Gastroesophageal sphincter (tissue), 3 donors: ENCODE data around the gene ELF1.
"Not testable (repeated sequence)": the region's sequence is repeated elsewhere in the genome, so short reads cannot be mapped to it uniquely, and the experiment has no call there.

ENCODE experiments used
- EP300 ChIP-seq: sonication (generic); formaldehyde crosslinking; IDR thresholded peaks from one replicate; pipeline ENCODE4 v1.6.1; 2017; ENCODE audit warnings: antibody characterized with exemption, mild to moderate bottlenecking
- POLR2A ChIP-seq, 2 donors: fragments of 450-650 bp; IDR thresholded peaks; one replicate each; pipeline ENCODE4 v1.6.1; 2017; ENCODE audit warnings: antibody characterized with exemption in 2 of 2, mild to moderate bottlenecking in 2 of 2, moderate library complexity in 1 of 2
- POLR2AphosphoS5 ChIP-seq: sonication (generic); formaldehyde crosslinking; IDR thresholded peaks from one replicate; pipeline ENCODE4 v1.6.1; 2017; ENCODE audit warnings: antibody characterized with exemption
- TF ChIP-seq, protein P1 (sequence below), 4 experiments: fragments of 200-600 bp in 2 of 4; fragments of 450-650 bp in 2 of 4; sonication (generic) in 1 of 4; IDR thresholded peaks; one replicate each; pipeline ENCODE4 v1.5.1; 2017 to 2019; ENCODE audit warnings: antibody characterized with exemption in 4 of 4, mild to moderate bottlenecking in 2 of 4, moderate library complexity in 2 of 4

DNA sequence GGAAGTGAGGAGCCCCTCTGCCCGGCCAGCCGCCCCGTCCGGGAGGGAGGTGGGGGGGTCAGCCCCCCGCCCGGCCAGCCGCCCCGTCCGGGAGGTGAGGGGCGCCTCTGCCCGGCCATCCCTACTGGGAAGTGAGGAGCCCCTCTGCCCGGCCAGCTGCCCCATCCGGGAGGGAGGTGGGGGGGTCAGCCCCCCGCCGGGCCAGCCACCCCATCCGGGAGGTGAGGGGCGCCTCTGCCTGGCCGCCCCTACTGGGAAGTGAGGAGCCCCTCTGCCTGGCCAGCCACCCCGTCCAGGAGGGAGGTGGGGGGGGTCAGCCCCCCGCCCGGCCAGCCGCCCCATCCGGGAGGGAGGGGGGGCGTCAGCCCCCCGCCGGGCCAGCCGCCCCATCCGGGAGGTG, 118.5 kb downstream of the ELF1 start:
- TF ChIP-seq, protein P1, sequence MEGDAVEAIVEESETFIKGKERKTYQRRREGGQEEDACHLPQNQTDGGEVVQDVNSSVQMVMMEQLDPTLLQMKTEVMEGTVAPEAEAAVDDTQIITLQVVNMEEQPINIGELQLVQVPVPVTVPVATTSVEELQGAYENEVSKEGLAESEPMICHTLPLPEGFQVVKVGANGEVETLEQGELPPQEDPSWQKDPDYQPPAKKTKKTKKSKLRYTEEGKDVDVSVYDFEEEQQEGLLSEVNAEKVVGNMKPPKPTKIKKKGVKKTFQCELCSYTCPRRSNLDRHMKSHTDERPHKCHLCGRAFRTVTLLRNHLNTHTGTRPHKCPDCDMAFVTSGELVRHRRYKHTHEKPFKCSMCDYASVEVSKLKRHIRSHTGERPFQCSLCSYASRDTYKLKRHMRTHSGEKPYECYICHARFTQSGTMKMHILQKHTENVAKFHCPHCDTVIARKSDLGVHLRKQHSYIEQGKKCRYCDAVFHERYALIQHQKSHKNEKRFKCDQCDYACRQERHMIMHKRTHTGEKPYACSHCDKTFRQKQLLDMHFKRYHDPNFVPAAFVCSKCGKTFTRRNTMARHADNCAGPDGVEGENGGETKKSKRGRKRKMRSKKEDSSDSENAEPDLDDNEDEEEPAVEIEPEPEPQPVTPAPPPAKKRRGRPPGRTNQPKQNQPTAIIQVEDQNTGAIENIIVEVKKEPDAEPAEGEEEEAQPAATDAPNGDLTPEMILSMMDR (IDR thresholded peaks at IDR 0.05) = not testable (repeated sequence)
- not testable (repeated sequence) for TF ChIP-seq POLR2A (IDR thresholded peaks at IDR 0.05); EP300; POLR2AphosphoS5
